HepG2 (cell line): Measurements from ENCODE around the gene PARP15. TPM values are rescaled to one million over a fixed set of nuclear protein-coding genes. Genes with fewer than 3 reads are reported as not detected.

Source experiments
- ATAC-seq: fragments of 200-7000 bp; cut with Tn5 transposase; 3 replicates; pipeline ENCODE4 v1.9.1; 2020; ENCODE audit warnings: mild to moderate bottlenecking, moderate library complexity
- BruUV-seq: library from RNA; stranded (reverse); fragments of 400-500 nt; replicated peaks from 2 replicates; lab custom pipeline; 2021; lab: Mats Ljungman, UMichigan
- CTCF ChIA-PET: fragments of 300-600 bp; formaldehyde crosslinking; extraction: SDS; loops from one replicate; lab custom pipeline; 2021; ENCODE audit warnings: low total read pairs, inconsistent platforms, low intra/inter-chr PET ratio; lab: Yijun Ruan, JAX
- POLR2A ChIA-PET: fragments of 350-600 bp; sonication (Branson Sonifier 250); formaldehyde crosslinking; loops from one replicate; lab custom pipeline; 2020; ENCODE audit warnings: antibody characterized with exemption, inconsistent platforms; lab: Yijun Ruan, JAX
- DNase-seq: peaks from one replicate; pipeline ENCODE4 v3.0.0-alpha.2; 2015; ENCODE audit warnings: low spot score
- FAIRE-seq: peaks from 3 replicates; lab custom pipeline; 2011; peaks lifted over from hg19 to GRCh38; lab: Jason Lieb, UNC
- H2AFZ ChIP-seq: one replicate; pipeline ENCODE4 v1.6.1; 2011; ENCODE audit warnings: low read length, inconsistent platforms
- H3K27ac ChIP-seq: fragments of 300-600 bp; 3 replicates; pipeline ENCODE4 v1.8.0; 2011; ENCODE audit warnings: mixed run types, mild to moderate bottlenecking, mixed read lengths, low read length, inconsistent platforms; ENCODE audit not compliant: insufficient read depth; ENCODE audit errors: extremely low read length
- H3K27me3 ChIP-seq, 2 experiments: fragments of 200-600 bp in 1 of 2; 2 replicates in 1 of 2; 3 replicates in 1 of 2; pipeline versions ENCODE4 v1.6.0 to v1.8.0; 2011; ENCODE audit warnings: low read length in 2 of 2, mild to moderate bottlenecking in 2 of 2, moderate library complexity in 2 of 2, inconsistent platforms in 1 of 2; ENCODE audit not compliant: insufficient read depth in 2 of 2, control insufficient read depth in 1 of 2
- H3K36me3 ChIP-seq, 2 experiments: fragments of 200-600 bp in 1 of 2; replicated peaks in 1 of 2; 2 replicates in 1 of 2; 3 replicates in 1 of 2; pipeline versions ENCODE4 v1.5.1 to v1.8.0; 2011; ENCODE audit warnings: low read length in 2 of 2, inconsistent platforms in 1 of 2; ENCODE audit not compliant: insufficient read depth in 2 of 2, control insufficient read depth in 1 of 2
- H3K4me1 ChIP-seq: 2 replicates; pipeline ENCODE4 v1.5.1; 2012; ENCODE audit warnings: low read length, inconsistent platforms; ENCODE audit not compliant: insufficient read depth
- H3K4me2 ChIP-seq: 2 replicates; pipeline ENCODE4 v1.6.0; 2011; ENCODE audit warnings: low read depth, low read length, inconsistent platforms
- H3K4me3 ChIP-seq, 3 experiments: fragments of 200-600 bp in 1 of 3; sonication (generic), shearing (Covaris generic) in 1 of 3; replicated peaks in 1 of 3; 2 replicates each; pipeline ENCODE4 v1.5.1; 2011 to 2016; ENCODE audit warnings: low read length in 3 of 3, inconsistent platforms in 2 of 3, low read depth in 2 of 3, mild to moderate bottlenecking in 2 of 3, control low read depth in 1 of 3, mixed read lengths in 1 of 3; ENCODE audit not compliant: insufficient read depth in 1 of 3
- H3K79me2 ChIP-seq: one replicate; pipeline ENCODE4 v1.6.1; 2011; ENCODE audit warnings: low read length, inconsistent platforms; ENCODE audit not compliant: insufficient read depth
- H3K9ac ChIP-seq: 2 replicates; pipeline ENCODE4 v1.6.0; 2011; ENCODE audit warnings: mild to moderate bottlenecking, low read depth, low read length, inconsistent platforms; ENCODE audit not compliant: insufficient read depth
- H3K9me3 ChIP-seq: 2 replicates; pipeline ENCODE4 v1.5.1; 2012; ENCODE audit warnings: mild to moderate bottlenecking, low read length
- H4K20me1 ChIP-seq: 2 replicates; pipeline ENCODE4 v1.6.0; 2011; ENCODE audit warnings: inconsistent platforms, mild to moderate bottlenecking, low read length, moderate library complexity; ENCODE audit not compliant: insufficient read depth
- LRRFIP1 ChIP-seq: sonication (generic); formaldehyde crosslinking; conservative IDR thresholded peaks from 2 replicates; pipeline ENCODE4 v1.4.0; 2020; ENCODE audit warnings: missing genetic modification reagents
- NR2F2 ChIP-seq: IDR thresholded peaks from 2 replicates; pipeline ENCODE4 v1.6.1; 2012; ENCODE audit warnings: low read depth, inconsistent platforms, borderline replicate concordance
- SP1 ChIP-seq, 2 experiments: fragments of 450-650 bp in 1 of 2; sonication (generic) in 1 of 2; formaldehyde crosslinking in 1 of 2; IDR thresholded peaks; 2 replicates each; pipeline versions ENCODE4 v1.4.0 to v1.6.1; 2016 to 2020; ENCODE audit warnings: missing genetic modification reagents in 1 of 2
- TGIF2 ChIP-seq: IDR thresholded peaks from 2 replicates; pipeline ENCODE4 v1.6.1; 2016; ENCODE audit warnings: control low read depth, missing compliant biosample characterization
- XBP1 ChIP-seq: sonication (generic); formaldehyde crosslinking; IDR thresholded peaks from 2 replicates; pipeline ENCODE4 v1.5.0; 2020; ENCODE audit warnings: missing genetic modification reagents
- ZNF138 ChIP-seq: sonication (generic); formaldehyde crosslinking; IDR thresholded peaks from 2 replicates; pipeline ENCODE4 v1.5.0; 2020; ENCODE audit warnings: mild to moderate bottlenecking, low read depth, missing genetic modification reagents
- ZNF549 ChIP-seq: sonication (generic); formaldehyde crosslinking; IDR thresholded peaks from 2 replicates; pipeline ENCODE4 v1.5.0; 2020; ENCODE audit warnings: missing genetic modification reagents
- ZNF713 ChIP-seq: sonication (generic); formaldehyde crosslinking; IDR thresholded peaks from 2 replicates; pipeline ENCODE4 v1.4.0; 2020; ENCODE audit warnings: mild to moderate bottlenecking, missing genetic modification reagents
- ZNF772 ChIP-seq: sonication (generic); formaldehyde crosslinking; IDR thresholded peaks from 2 replicates; pipeline ENCODE4 v1.5.0; 2020; ENCODE audit warnings: mild to moderate bottlenecking, missing genetic modification reagents
- ZNF776 ChIP-seq: sonication (generic); formaldehyde crosslinking; IDR thresholded peaks from 2 replicates; pipeline ENCODE4 v1.4.0; 2020; ENCODE audit warnings: mild to moderate bottlenecking, missing genetic modification reagents
- WGBS: methylation state at CpG from one replicate; pipeline ENCODE4 v1.1.6; 2017; ENCODE audit warnings: low lambda C conversion rate; 5-methylcytosine and 5-hydroxymethylcytosine counted together
- in situ Hi-C: cut with HindIII; loops from 2 replicates; pipeline ENCODE4 v1.10.0; 2017; ENCODE audit warnings: low pct_unique_long_range_greater_than_20kb; ENCODE audit not compliant: extremely low pct_ligation_motif_present
- intact Hi-C: fragments of 100-400 bp; cut with micrococcal nuclease; formaldehyde crosslinking; loops from one replicate; pipeline ENCODE4 v1.10.0; 2022; ENCODE audit not compliant: unreplicated experiment
- polyA plus RNA-seq, 8 experiments: library from polyadenylated mRNA; depleted of rRNA in 3 of 8; stranded (reverse) in 7 of 8; unstranded in 1 of 8; fragments of >200 nt; fragmentation: Illumina TruSeq in 4 of 8; extraction: Trizol in 4 of 8; gene quantifications; 2 replicates each; pipeline versions ENCODE4 v1.2.1 to v1.2.3, GENCODE V29; 2011 to 2016; ENCODE audit warnings: low read depth in 4 of 8, missing spikeins in 1 of 8, mixed read lengths in 1 of 8; ENCODE audit not compliant: insufficient read depth in 1 of 8
- total RNA-seq, 5 experiments: library from RNA; depleted of rRNA; stranded (reverse); fragments of >200 nt; fragmentation: Illumina TruSeq; extraction: Trizol; gene quantifications; 2 replicates each; pipeline ENCODE4 v1.2.3, GENCODE V29; 2016; ENCODE audit warnings: low read depth in 1 of 5

Gene PARP15
- total and polyA plus RNA-seq, 2 of the 13 experiments (the other 11 are each of a cell fraction or from before 2014, with no cell fraction given) = 0.02 TPM; not detected in 1

- no peak for DNase-seq
- H3K9ac ChIP-seq = no peak overlapping the region
- H3K36me3 ChIP-seq = no peaks in the 10 kb centered on the region
- H3K27ac ChIP-seq = no peak overlapping the region
- no peak for FAIRE-seq
- in situ Hi-C loops (no loop called here), intact Hi-C loops (no loop called here)
- no TSS peak for BruUV-seq
- no peak overlapping the region for H3K4me3 ChIP-seq
- no peak for ATAC-seq
- no peak overlapping the region for H2AFZ ChIP-seq
- H3K4me2 ChIP-seq = no peak overlapping the region
- peaks cover 0 to 16% of the 10 kb centered on the region in 2 experiments; a peak in 2 of 5 replicates for H3K27me3 ChIP-seq
- WGBS = 63% methylated on average over 4 of the region's 4 CpGs
- H4K20me1 ChIP-seq = no peaks in the 10 kb centered on the region
- H3K9me3 ChIP-seq = no peaks in the 10 kb centered on the region
- CTCF ChIA-PET = no interaction called here
- peaks cover 16% of the 10 kb centered on the region for H3K4me1 ChIP-seq
- TF ChIP-seq LRRFIP1 (CRISPR knock-in tag) (no peak), ZNF713 (CRISPR knock-in tag) (no peak), ZNF138 (CRISPR knock-in tag) (no peak), ZNF772 (no peak), TGIF2 (CRISPR knock-in tag) (no peak), SP1 (IDR thresholded peaks at IDR 0.05) (no peak), SP1 (CRISPR knock-in tag; IDR thresholded peaks at IDR 0.05) (no peak), ZNF549 (CRISPR knock-in tag) (no peak), XBP1 (CRISPR knock-in tag) (no peak), ZNF776 (no peak), NR2F2 (no peak)
- POLR2A ChIA-PET = no interaction called here
- no peaks in the 10 kb centered on the region for H3K79me2 ChIP-seq
These were observed 87.9 kb downstream of the PARP15 start for GRCh38 chr3:122665226-122665786.
